Measurements from ENCODE around the gene CNPPD1.

Gene CNPPD1

GRCh38 chr2:219176818-219177551 is at the start of gene CNPPD1:
CNPPD1 (minus strand) TSS chr2:219176925; CDS start chr2:219176828, 97 bp downstream.
- peak; percentile 92 to 97 for DNase-seq
- TF ChIP-seq POLR2A (IDR thresholded peaks at IDR 0.05; ENCODE audit: low read length) (no peak), GATA1 (IDR thresholded peaks at IDR 0.05; ENCODE audit: low read depth, low read length) (no peak)

- no peak for TF ChIP-seq POLR2A (IDR thresholded peaks at IDR 0.05; ENCODE audit: low read length)
- TF ChIP-seq GATA1 (IDR thresholded peaks at IDR 0.05; ENCODE audit: low read depth, low read length) = no peak
- no peak for DNase-seq
Observed at GRCh38 chr2:219225350-219225749, 48.6 kb upstream of the CNPPD1 start.

- DNase-seq = no peak
- TF ChIP-seq GATA1 (IDR thresholded peaks at IDR 0.05; ENCODE audit: low read depth, low read length) = no peak
- no peak for TF ChIP-seq POLR2A (IDR thresholded peaks at IDR 0.05; ENCODE audit: low read length)
Observed at GRCh38 chr2:219223831-219224610, 47.3 kb upstream of the CNPPD1 start.

GRCh38 chr2:219221957-219222518 is 45.3 kb upstream of the CNPPD1 start:
- no peak for DNase-seq
- TF ChIP-seq POLR2A (IDR thresholded peaks at IDR 0.05; ENCODE audit: low read length) (no peak), GATA1 (IDR thresholded peaks at IDR 0.05; ENCODE audit: low read depth, low read length) (no peak)

GRCh38 chr2:219220652-219221402 is 44.1 kb upstream of the CNPPD1 start:
- no peak for TF ChIP-seq POLR2A (IDR thresholded peaks at IDR 0.05; ENCODE audit: low read length)
- TF ChIP-seq GATA1 (IDR thresholded peaks at IDR 0.05; ENCODE audit: low read depth, low read length) = no peak
- peak in 1 of 2 experiments; percentile 60 for DNase-seq

- no peak for DNase-seq
- no peak for TF ChIP-seq GATA1 (IDR thresholded peaks at IDR 0.05; ENCODE audit: low read depth, low read length)
- TF ChIP-seq POLR2A (IDR thresholded peaks at IDR 0.05; ENCODE audit: low read length) = no peak
Observed at GRCh38 chr2:219219784-219220532, 43.2 kb upstream of the CNPPD1 start.

- DNase-seq = peak; percentile 95 to 97
- TF ChIP-seq POLR2A (IDR thresholded peaks at IDR 0.05; ENCODE audit: low read length) = peak; percentile 95
- no peak for TF ChIP-seq GATA1 (IDR thresholded peaks at IDR 0.05; ENCODE audit: low read depth, low read length)
Observed at GRCh38 chr2:219218732-219219701, 42.3 kb upstream of the CNPPD1 start, which contains the start of gene ABCB6. ABCB6 (minus strand) TSS chr2:219218958; CDS start chr2:219218673, 285 bp downstream.

GRCh38 chr2:219218217-219218731 is 41.5 kb upstream of the CNPPD1 start:
- DNase-seq = peak; percentile 86 to 88
- TF ChIP-seq POLR2A (IDR thresholded peaks at IDR 0.05; ENCODE audit: low read length) (no peak), GATA1 (IDR thresholded peaks at IDR 0.05; ENCODE audit: low read depth, low read length) (no peak)

GRCh38 chr2:219216535-219216915 is 39.8 kb upstream of the CNPPD1 start:
- TF ChIP-seq POLR2A (IDR thresholded peaks at IDR 0.05; ENCODE audit: low read length) (no peak), GATA1 (IDR thresholded peaks at IDR 0.05; ENCODE audit: low read depth, low read length) (no peak)
- no peak for DNase-seq

GRCh38 chr2:219215871-219216534 is 39.3 kb upstream of the CNPPD1 start:
- no peak for DNase-seq
- TF ChIP-seq POLR2A (IDR thresholded peaks at IDR 0.05; ENCODE audit: low read length) (no peak), GATA1 (IDR thresholded peaks at IDR 0.05; ENCODE audit: low read depth, low read length) (no peak)

GRCh38 chr2:219214786-219215185 is 38.1 kb upstream of the CNPPD1 start:
- TF ChIP-seq POLR2A (IDR thresholded peaks at IDR 0.05; ENCODE audit: low read length) = no peak
- no peak for TF ChIP-seq GATA1 (IDR thresholded peaks at IDR 0.05; ENCODE audit: low read depth, low read length)
- DNase-seq = no peak
